ENCODE measurements around the gene MTF2. TPM values are rescaled to one million over a fixed set of nuclear protein-coding genes. Genes with fewer than 3 reads are reported as not detected.

MTF2 gene
- total RNA-seq, 6 experiments from 2014 or later: 12.5 to 17.1 (median 14.0) TPM

DNA sequence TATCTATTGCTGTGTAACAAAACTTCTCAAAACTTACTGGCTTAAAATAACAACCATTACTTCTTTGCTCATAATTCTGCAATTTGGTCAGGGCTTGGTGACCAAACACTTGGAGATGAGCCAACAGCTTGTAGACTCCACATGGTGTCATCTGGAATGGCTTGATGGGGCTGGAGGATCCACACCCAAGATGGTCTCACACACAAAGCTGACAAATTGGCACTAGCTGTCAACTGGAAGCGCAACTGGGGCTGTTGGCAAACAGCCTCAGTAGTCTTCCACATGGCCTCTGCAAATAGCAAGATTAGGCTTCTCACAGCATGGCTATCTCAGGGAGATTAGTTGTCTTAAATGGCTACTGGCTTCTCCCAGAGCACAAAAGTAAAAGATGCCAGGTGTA, 27.1 kb upstream of the MTF2 start:
- Mint-ChIP-seq H3K9me3 (no peaks in the 10 kb centered on the region), H3K27me3 (ENCODE audit: insufficient read depth) (peaks cover 8% of the 10 kb centered on the region), H3K36me3 (ENCODE audit: low read depth) (no peaks in the 10 kb centered on the region), H3K27ac (no peak overlapping the region), H3K4me1 (ENCODE audit: low read depth) (no peaks in the 10 kb centered on the region), H3K4me3 (no peak overlapping the region)
- no peak for DNase-seq
- TF ChIP-seq, protein P1, sequence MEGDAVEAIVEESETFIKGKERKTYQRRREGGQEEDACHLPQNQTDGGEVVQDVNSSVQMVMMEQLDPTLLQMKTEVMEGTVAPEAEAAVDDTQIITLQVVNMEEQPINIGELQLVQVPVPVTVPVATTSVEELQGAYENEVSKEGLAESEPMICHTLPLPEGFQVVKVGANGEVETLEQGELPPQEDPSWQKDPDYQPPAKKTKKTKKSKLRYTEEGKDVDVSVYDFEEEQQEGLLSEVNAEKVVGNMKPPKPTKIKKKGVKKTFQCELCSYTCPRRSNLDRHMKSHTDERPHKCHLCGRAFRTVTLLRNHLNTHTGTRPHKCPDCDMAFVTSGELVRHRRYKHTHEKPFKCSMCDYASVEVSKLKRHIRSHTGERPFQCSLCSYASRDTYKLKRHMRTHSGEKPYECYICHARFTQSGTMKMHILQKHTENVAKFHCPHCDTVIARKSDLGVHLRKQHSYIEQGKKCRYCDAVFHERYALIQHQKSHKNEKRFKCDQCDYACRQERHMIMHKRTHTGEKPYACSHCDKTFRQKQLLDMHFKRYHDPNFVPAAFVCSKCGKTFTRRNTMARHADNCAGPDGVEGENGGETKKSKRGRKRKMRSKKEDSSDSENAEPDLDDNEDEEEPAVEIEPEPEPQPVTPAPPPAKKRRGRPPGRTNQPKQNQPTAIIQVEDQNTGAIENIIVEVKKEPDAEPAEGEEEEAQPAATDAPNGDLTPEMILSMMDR (IDR thresholded peaks at IDR 0.05): no peak

DNA sequence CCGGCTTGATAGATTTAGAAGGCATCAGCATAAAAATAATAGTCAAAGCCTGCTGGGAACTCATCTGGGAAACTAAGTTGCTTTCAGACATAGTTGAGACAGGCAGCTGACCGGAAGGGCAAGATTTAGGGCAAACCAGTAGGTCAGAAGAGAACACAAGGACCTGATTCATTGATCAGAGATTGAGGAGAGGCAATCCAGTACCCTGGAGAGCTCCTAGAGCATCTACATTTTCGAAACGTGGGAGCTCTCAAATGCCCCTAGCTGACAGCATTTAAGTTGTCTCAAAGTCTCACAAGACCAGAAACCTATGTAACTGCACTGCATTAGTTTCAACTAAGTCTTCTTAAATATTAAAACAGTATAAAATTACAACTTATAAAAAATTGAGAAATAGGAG, 22.9 kb upstream of the MTF2 start:
- no peaks in the 10 kb centered on the region for H3K9me3 Mint-ChIP-seq
- TF ChIP-seq, protein P1 (IDR thresholded peaks at IDR 0.05): no peak
- H3K27ac Mint-ChIP-seq: no peak overlapping the region
- H3K4me1 Mint-ChIP-seq (ENCODE audit: low read depth): no peaks in the 10 kb centered on the region
- H3K27me3 Mint-ChIP-seq (ENCODE audit: insufficient read depth): peaks cover 11% of the 10 kb centered on the region; the same call in 1 of the 2 replicates
- no peaks in the 10 kb centered on the region for H3K36me3 Mint-ChIP-seq (ENCODE audit: low read depth)
- no peak overlapping the region for H3K4me3 Mint-ChIP-seq
- peak; percentile 22 for DNase-seq

DNA sequence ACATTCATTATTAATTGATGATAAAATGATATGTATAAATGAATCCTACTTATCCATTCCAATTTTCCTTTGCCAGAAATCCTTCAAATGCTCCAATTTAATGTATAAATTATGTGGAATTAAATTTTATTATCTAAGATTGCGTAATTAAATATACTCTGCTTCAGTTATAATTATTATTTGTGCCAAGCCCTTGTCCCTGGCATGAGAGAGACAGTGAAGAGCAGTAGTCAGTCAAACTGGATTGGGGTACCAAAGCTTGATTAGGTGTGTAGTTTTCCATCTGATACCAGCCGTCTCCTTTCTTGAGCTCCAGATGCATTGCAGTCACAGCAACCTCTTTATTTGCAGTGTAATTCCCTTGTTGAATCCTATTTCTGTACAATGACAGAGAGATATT, 22.4 kb upstream of the MTF2 start:
- no peaks in the 10 kb centered on the region for H3K9me3 Mint-ChIP-seq

DNA sequence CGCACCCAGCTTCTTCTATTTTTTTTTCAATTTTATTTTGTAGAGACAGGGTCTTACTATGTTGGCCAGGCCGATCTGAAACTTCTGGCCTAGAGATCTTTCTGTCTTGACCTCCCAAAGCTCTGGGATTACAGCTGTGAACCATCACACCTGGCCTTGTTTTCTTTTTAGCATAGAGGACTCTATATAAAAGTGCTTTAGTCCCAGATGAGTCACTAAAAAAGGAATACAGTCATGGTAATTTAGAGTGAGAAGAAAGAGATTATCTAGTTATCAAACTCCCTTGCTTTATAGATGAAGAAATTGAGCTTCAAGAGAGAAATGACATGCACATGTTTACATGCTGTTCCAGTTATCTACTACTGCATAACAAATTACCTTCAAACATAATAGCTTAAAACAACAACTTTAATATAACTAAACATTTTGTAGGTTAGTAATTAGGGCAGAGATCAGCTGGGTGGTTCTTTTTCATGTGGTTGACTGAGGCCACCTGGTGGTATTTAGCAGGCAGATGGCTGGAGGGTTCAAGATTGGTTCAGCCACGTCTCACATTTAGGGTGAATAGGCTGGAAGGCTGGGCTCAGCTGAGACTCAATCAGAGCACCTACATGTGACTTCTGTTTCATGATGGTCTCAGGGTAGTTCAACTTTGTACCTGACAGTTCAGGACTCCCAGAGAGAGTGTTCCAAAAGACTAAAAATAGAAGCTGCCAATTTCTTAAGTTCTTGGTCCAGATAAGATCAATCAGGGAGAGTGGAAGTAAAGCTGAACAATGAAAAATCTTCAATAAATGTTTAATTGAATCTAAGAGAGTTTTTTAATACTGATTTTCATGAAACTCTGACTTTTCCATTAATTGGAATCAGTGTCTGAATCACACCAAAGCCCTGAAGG, 16.9 kb upstream of the MTF2 start:
- H3K27ac Mint-ChIP-seq: no peak overlapping the region
- peak; percentile 29 for DNase-seq
- H3K4me3 Mint-ChIP-seq: no peak overlapping the region
- TF ChIP-seq, protein P1 (IDR thresholded peaks at IDR 0.05): peak; percentile 76
- no peaks in the 10 kb centered on the region for H3K36me3 Mint-ChIP-seq (ENCODE audit: low read depth)
- peaks cover 8% of the 10 kb centered on the region; the same call in 1 of the 2 replicates for H3K4me1 Mint-ChIP-seq (ENCODE audit: low read depth)
- H3K27me3 Mint-ChIP-seq (ENCODE audit: insufficient read depth): peaks cover 31% of the 10 kb centered on the region
- no peaks in the 10 kb centered on the region for H3K9me3 Mint-ChIP-seq

More for the DNA sequence above, 22.4 kb upstream of the MTF2 start:
- TF ChIP-seq, protein P1 (IDR thresholded peaks at IDR 0.05): no peak
- Mint-ChIP-seq H3K36me3 (ENCODE audit: low read depth) (no peaks in the 10 kb centered on the region), H3K4me3 (no peak overlapping the region), H3K27ac (no peak overlapping the region), H3K4me1 (ENCODE audit: low read depth) (no peaks in the 10 kb centered on the region; the same call in 1 of the 2 replicates), H3K27me3 (ENCODE audit: insufficient read depth) (peaks cover 13% of the 10 kb centered on the region; the same call in 1 of the 2 replicates)
- DNase-seq: no peak

DNA sequence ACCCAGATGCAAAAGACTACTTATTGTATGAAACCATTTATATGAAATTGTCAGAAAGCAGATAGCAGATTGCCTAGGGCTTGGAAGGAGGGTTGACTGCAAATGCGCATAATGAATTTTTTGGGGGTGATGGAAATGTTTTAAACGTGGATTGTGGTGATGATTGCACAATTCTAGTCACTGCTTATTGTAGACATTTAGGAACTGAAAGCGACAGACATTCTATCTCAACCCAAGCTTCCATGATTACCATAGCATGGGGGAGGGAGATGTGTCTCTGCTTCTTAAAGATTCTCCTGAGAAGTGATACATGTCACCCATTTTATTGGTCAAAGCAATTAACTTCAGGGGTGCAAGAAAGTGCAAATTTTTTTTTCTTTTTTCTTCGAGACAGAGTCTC, 2.8 kb upstream of the MTF2 start:
- Mint-ChIP-seq H3K4me1 (ENCODE audit: low read depth) (peaks cover 20% of the 10 kb centered on the region), H3K9me3 (no peaks in the 10 kb centered on the region; the same call in 1 of the 2 replicates), H3K27me3 (ENCODE audit: insufficient read depth) (peaks cover 3% of the 10 kb centered on the region), H3K36me3 (ENCODE audit: low read depth) (no peaks in the 10 kb centered on the region), H3K4me3 (no peak overlapping the region), H3K27ac (no peak overlapping the region)
- no peak for DNase-seq
- TF ChIP-seq, protein P1 (IDR thresholded peaks at IDR 0.05): no peak
